ENCODE measurements around the gene IFTAP.

IFTAP gene

DNA sequence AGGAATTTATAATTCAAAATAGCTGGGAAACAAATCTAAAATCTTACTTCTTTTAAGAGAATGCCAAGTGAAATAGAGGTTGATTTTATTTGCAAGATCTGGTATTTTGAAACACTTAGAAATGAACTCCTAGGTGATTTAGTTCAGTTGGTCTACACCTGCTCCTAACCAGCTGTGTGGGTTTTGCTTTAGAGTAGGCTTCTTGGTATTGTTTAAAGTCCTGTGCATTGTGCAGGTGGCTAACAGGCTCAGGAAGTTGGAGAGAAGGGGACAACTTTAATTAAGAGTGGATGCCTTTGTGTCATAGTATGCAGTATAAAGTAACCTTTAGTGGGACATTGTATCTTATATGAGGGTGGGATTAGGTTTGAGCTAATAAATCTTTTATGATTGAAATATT is 7.8 kb downstream of the IFTAP start:
- TF ChIP-seq OVOL3 (tag by site-specific recombination; IDR thresholded peaks at IDR 0.05) (no peak), ZBTB48 (tag by site-specific recombination; IDR thresholded peaks at IDR 0.05) (no peak), ZNF132 (tag by site-specific recombination; IDR thresholded peaks at IDR 0.05; ENCODE audit: borderline replicate concordance) (no peak), ZNF529 (tag by site-specific recombination; IDR thresholded peaks at IDR 0.05; ENCODE audit: insufficient replicate concordance) (no peak), KLF9 (tag by site-specific recombination; IDR thresholded peaks at IDR 0.05; ENCODE audit: low read depth) (no peak), TRIM28 (IDR thresholded peaks at IDR 0.05; ENCODE audit: borderline replicate concordance, low read length) (no peak), ZNF623 (tag by site-specific recombination; IDR thresholded peaks at IDR 0.05) (no peak), OSR2 (tag by site-specific recombination; IDR thresholded peaks at IDR 0.05) (no peak), ZNF202 (tag by site-specific recombination; IDR thresholded peaks at IDR 0.05; ENCODE audit: borderline replicate concordance) (no peak), ZNF792 (tag by site-specific recombination; IDR thresholded peaks at IDR 0.05) (no peak), ZNF654 (tag by site-specific recombination; IDR thresholded peaks at IDR 0.05; ENCODE audit: low read depth) (no peak), YY1 (tag by site-specific recombination; IDR thresholded peaks at IDR 0.05) (no peak), ZNF596 (tag by site-specific recombination; IDR thresholded peaks at IDR 0.05) (no peak), RBAK (tag by site-specific recombination; IDR thresholded peaks at IDR 0.05) (no peak), ZNF791 (tag by site-specific recombination; IDR thresholded peaks at IDR 0.05) (no peak), ZNF23 (tag by site-specific recombination; IDR thresholded peaks at IDR 0.05; ENCODE audit: borderline replicate concordance) (no peak)
- TF ChIP-seq, protein P1, sequence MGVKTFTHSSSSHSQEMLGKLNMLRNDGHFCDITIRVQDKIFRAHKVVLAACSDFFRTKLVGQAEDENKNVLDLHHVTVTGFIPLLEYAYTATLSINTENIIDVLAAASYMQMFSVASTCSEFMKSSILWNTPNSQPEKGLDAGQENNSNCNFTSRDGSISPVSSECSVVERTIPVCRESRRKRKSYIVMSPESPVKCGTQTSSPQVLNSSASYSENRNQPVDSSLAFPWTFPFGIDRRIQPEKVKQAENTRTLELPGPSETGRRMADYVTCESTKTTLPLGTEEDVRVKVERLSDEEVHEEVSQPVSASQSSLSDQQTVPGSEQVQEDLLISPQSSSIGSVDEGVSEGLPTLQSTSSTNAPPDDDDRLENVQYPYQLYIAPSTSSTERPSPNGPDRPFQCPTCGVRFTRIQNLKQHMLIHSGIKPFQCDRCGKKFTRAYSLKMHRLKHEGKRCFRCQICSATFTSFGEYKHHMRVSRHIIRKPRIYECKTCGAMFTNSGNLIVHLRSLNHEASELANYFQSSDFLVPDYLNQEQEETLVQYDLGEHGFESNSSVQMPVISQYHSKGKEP (tag by site-specific recombination; IDR thresholded peaks at IDR 0.05): no peak
- no peaks in the 10 kb centered on the region for H3K36me3 ChIP-seq (ENCODE audit: control insufficient read depth in 2 of 2, insufficient read depth in 1 of 2, low read length in 2 of 2)
- H3K9me3 ChIP-seq (ENCODE audit: control insufficient read depth, insufficient read depth, low read depth, low read length): no peaks in the 10 kb centered on the region
- H3K4me3 ChIP-seq (ENCODE audit: low read depth, low read length): no peak overlapping the region
- ChIA-PET POLR2A (no interaction called here), CTCF (interaction anchor here (0.6 to 1.5 kb wide), 4 partner anchors 17 to 145 kb away, joined by 3 to 4 read pairs (median 3); no protein-coding TSS in a partner anchor)
- no peaks in the 10 kb centered on the region for H3K4me1 ChIP-seq (ENCODE audit: control insufficient read depth, insufficient read depth, low read length)
- no peak overlapping the region for H3K27ac ChIP-seq (ENCODE audit: extremely low read depth, low read depth, low read length)

DNA sequence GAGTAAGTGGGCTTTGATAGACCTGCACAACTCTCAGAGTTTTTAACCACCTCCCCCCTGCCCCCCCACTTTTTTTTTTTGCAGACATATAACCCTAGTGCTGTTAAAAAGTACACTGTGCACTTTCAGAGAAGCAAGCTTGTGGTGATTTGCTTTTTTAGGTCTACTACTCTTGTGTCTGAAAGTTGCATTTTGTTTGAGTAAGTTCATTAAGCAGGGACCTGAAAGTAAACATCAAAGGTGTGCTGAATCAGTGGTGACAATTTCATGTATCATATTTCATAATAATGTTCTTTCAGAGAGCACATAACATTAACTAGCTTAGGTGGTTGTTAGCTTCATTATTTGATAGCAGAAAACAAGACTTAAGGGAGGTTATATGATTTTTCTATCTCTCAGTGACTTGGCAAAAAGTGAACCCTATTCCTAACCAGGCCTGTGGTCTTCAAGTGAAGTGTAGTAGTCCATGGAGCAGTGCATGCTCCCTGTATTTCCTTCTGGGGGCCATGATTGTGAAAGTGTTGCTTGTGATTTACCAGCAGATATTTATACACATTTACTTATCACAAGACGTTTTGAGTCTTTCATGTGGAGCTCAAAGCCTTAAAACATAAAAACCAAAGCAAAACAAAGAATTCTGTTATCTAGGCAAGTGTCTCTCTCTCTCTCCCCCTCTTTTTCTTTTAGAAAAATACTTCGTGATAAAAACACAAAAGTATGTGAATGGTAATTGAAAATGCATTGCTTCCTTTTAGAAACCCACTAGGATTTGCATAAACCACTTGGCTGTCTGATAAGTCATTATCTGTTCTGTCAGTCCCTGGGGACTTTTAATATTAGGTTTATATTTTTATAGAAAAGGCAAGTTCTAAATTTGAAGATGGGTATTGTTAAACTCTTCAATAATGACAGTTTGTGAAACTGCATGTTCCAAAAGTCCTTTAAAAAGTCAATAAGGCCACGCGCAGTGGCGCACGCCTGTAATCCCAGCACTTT is 11.2 kb downstream of the IFTAP start:
- H3K36me3 ChIP-seq (ENCODE audit: control insufficient read depth in 2 of 2, insufficient read depth in 1 of 2, low read length in 2 of 2): no peaks in the 10 kb centered on the region
- H3K4me1 ChIP-seq (ENCODE audit: control insufficient read depth, insufficient read depth, low read length): no peaks in the 10 kb centered on the region
- ChIA-PET POLR2A (interaction anchor here (0.6 kb wide), 1 partner anchor 41 kb away, joined by 4 read pairs; no protein-coding TSS in a partner anchor), CTCF (interaction anchor here (0.6 kb wide), 1 partner anchor 141 kb away, joined by 3 read pairs; no protein-coding TSS in a partner anchor)
- H3K9me3 ChIP-seq (ENCODE audit: control insufficient read depth, insufficient read depth, low read depth, low read length): no peaks in the 10 kb centered on the region
- no peak overlapping the region for H3K4me3 ChIP-seq (ENCODE audit: low read depth, low read length)
- no peak overlapping the region for H3K27ac ChIP-seq (ENCODE audit: extremely low read depth, low read depth, low read length)
- TF ChIP-seq ZNF670 (tag by site-specific recombination; IDR thresholded peaks at IDR 0.05; ENCODE audit: low read depth): no peak
- no peak for TF ChIP-seq ZFHX2 (tag by site-specific recombination; conservative IDR thresholded peaks at IDR 0.05)
- no peak for TF ChIP-seq ZNF776 (tag by site-specific recombination; IDR thresholded peaks at IDR 0.05; ENCODE audit: borderline replicate concordance)
- TF ChIP-seq, protein P2, sequence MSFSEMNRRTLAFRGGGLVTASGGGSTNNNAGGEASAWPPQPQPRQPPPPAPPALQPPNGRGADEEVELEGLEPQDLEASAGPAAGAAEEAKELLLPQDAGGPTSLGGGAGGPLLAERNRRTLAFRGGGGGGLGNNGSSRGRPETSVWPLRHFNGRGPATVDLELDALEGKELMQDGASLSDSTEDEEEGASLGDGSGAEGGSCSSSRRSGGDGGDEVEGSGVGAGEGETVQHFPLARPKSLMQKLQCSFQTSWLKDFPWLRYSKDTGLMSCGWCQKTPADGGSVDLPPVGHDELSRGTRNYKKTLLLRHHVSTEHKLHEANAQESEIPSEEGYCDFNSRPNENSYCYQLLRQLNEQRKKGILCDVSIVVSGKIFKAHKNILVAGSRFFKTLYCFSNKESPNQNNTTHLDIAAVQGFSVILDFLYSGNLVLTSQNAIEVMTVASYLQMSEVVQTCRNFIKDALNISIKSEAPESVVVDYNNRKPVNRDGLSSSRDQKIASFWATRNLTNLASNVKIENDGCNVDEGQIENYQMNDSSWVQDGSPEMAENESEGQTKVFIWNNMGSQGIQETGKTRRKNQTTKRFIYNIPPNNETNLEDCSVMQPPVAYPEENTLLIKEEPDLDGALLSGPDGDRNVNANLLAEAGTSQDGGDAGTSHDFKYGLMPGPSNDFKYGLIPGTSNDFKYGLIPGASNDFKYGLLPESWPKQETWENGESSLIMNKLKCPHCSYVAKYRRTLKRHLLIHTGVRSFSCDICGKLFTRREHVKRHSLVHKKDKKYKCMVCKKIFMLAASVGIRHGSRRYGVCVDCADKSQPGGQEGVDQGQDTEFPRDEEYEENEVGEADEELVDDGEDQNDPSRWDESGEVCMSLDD (tag by site-specific recombination; IDR thresholded peaks at IDR 0.05): no peak
- no peak for TF ChIP-seq SALL2 (tag by site-specific recombination; IDR thresholded peaks at IDR 0.05; ENCODE audit: borderline replicate concordance)
- TF ChIP-seq ZNF16 (tag by site-specific recombination; IDR thresholded peaks at IDR 0.05; ENCODE audit: low read depth): no peak
- no peak for TF ChIP-seq KLF7 (tag by site-specific recombination; IDR thresholded peaks at IDR 0.05; ENCODE audit: borderline replicate concordance)
- TF ChIP-seq ZNF626 (tag by site-specific recombination; IDR thresholded peaks at IDR 0.05): no peak
- no peak for TF ChIP-seq ZNF132 (tag by site-specific recombination; IDR thresholded peaks at IDR 0.05; ENCODE audit: borderline replicate concordance)
- no peak for TF ChIP-seq GLIS1 (tag by site-specific recombination; IDR thresholded peaks at IDR 0.05)
- TF ChIP-seq, protein P3, sequence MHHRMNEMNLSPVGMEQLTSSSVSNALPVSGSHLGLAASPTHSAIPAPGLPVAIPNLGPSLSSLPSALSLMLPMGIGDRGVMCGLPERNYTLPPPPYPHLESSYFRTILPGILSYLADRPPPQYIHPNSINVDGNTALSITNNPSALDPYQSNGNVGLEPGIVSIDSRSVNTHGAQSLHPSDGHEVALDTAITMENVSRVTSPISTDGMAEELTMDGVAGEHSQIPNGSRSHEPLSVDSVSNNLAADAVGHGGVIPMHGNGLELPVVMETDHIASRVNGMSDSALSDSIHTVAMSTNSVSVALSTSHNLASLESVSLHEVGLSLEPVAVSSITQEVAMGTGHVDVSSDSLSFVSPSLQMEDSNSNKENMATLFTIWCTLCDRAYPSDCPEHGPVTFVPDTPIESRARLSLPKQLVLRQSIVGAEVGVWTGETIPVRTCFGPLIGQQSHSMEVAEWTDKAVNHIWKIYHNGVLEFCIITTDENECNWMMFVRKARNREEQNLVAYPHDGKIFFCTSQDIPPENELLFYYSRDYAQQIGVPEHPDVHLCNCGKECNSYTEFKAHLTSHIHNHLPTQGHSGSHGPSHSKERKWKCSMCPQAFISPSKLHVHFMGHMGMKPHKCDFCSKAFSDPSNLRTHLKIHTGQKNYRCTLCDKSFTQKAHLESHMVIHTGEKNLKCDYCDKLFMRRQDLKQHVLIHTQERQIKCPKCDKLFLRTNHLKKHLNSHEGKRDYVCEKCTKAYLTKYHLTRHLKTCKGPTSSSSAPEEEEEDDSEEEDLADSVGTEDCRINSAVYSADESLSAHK (tag by site-specific recombination; IDR thresholded peaks at IDR 0.05): no peak
